Measurements from ENCODE around the gene RPS6KA4.
A peak's percentile ranks its signal among the peaks of the same experiment; 100 is the strongest.

The RPS6KA4 gene

DNA sequence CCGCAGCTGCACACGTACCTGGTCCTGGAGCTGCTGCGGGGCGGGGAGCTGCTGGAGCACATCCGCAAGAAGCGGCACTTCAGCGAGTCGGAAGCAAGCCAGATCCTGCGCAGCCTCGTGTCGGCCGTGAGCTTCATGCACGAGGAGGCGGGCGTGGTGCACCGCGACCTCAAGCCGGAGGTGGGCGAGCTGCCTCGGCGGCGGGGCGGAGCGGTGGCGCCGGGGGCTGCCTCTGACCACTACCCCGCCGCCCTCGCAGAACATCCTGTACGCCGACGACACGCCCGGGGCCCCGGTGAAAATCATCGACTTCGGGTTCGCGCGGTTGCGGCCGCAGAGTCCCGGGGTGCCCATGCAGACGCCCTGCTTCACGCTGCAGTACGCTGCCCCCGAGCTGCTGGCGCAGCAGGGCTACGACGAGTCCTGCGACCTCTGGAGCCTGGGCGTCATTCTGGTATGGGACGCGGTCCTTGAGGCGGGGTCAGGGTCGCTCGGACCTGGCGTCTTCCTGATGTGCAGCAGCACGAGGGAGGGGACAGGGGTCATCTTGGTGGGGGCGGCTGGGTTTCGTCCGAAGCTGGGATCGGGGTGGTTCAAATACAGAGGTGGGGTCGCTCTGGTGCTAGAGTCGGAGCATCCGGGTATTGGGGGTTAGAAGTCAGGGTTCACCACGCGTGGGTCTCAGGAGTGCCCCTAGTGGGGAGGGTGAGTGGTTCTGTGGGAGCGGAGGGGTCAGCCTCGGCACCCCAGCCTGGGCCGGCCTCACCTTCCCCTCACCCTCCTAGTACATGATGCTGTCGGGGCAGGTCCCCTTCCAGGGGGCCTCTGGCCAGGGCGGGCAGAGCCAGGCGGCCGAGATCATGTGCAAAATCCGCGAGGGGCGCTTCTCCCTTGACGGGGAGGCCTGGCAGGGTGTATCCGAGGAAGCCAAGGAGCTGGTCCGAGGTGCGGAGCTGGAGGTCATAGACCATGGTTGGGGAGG, 10.8 kb downstream of the RPS6KA4 start:
- DNase-seq, result no peak

DNA sequence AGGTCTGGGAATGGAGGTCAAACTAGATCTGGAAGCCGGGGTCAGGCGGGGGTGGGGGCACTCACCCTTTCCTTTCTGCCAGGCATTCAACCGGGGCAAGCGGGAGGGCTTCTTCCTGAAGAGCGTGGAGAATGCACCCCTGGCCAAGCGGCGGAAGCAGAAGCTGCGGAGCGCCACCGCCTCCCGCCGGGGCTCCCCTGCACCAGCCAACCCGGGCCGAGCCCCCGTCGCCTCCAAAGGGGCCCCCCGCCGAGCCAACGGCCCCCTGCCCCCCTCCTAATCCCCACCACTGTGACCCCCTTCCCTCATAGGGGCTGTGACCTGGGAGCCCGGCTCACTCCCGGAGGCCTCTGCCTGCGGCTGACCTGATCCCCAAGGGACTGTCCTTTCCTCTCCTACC, 12.2 kb downstream of the RPS6KA4 start:
- no peak for DNase-seq

DNA sequence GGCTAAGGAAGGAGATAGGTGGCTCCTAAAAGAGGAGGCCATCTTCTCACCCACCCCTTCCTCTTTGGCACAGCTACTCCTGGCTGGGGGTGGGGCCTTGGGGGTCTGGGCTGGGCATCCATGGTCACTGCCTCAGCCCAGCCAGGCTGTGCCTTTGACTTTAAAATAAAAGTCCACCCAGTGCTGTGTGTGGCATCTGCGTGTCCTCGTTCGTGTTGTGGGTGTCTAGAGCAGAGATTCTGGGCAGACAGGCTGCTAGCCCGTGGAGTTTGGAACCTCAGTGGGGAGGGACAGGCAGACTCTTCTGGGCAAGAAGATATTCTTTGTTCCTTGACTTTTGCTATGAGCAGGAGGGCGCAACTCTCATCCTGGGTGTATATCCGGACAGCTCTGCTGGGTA, 13.1 kb downstream of the RPS6KA4 start:
- no peak for DNase-seq

DNA sequence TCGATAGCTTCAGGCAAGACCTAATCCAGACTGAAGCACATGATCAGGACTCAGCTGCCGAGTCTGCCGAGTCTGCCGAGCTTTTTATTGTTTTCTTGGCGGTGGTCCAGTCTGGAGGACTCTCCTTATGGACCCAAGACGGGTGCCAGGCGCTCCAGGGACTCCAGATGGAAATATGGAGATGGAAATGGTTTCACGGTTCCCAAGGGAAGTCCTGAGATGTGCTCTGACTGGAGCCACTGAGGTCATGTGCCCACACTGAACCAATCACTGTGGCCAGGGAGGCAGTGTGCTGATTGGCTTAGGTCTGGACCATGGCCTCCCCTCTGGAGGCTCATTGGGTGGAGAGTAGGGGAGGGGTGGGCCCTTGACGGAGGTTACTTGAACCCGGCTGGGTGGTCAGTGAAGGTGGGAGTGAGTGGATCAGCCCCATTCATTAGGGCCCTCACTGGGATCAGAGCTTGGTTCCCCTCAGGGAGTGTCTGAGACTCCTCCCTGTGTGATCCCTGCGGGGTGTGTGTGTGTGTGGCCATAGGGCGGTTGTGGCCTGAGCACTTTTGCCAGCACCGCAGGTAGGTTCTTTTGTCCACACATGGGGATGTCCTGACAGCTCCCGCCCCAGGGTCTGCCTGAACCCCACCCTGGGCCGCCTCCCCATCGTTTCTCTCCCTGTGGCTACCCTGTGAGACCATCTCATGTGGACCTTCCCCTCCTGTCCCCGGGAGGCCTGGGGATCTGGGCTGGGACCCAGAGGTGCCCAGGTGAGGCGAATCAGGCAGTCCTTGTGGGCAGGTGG, 14.0 kb downstream of the RPS6KA4 start:
- DNase-seq, result peak; percentile 100

DNA sequence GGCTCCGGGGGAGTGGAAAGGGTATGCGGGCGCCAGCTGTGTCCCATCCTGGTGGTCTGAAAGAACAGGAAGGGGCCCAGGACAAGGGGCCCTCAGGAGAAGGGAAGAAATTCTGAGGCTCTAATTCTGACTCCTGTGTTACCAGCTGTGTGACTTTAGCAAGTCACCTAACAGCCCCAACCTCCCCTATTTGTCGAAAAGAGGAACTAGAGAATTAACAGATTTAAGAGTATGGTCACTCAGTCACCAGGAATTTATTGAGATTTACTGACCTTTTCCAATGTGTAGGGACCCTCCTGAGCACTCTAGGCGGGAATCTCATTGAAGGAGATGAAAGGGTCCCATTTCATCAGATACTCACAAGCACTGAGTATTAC, 14.6 kb downstream of the RPS6KA4 start:
- no peak for DNase-seq

DNA sequence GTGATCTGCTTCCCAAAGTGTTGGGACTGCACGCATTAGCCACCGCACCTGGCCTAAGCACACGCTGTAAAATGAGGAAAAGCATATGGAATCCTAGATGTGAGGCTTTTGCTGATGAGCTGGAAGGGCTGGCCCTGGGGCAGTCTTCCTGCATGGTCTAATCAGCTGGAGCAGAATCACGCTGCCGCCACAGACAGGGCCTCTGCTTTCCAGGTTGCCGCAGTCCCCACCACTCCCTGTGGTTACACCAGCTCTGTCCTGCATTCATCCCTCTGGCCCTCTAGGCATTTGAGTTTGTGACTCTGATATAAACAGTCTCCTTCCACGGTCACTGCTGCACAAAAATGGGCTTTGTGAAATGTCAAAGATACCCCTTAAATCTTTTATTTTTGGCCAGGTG, 17.1 kb downstream of the RPS6KA4 start:
- no peak for DNase-seq

DNA sequence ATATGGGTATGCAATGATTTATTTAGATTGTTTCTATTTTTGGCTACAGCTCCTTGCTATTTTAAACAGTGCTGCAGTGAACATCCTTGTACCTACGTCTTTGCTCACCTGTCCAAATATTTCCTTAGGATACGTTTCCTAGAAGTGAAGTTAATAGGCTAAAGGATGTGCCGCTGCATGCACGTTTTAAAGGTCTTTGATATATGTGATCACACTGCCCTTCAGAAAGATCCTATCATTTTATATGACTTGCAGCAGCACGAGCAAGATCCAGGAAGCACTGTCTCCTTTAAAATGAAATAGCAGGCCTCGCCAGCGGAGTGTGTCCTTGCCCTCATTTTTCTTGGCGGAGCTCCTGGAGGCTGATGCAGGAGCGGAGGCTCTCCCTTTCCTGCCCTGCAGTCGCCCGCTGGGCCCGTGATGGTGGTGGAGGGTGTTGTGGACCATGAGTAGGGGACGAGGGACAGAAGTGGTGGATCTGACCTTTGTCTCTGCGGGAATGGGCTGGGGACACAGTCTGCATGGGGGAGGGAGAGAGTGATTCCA, 19.4 kb downstream of the RPS6KA4 start:
- DNase-seq, result peak; percentile 51

DNA sequence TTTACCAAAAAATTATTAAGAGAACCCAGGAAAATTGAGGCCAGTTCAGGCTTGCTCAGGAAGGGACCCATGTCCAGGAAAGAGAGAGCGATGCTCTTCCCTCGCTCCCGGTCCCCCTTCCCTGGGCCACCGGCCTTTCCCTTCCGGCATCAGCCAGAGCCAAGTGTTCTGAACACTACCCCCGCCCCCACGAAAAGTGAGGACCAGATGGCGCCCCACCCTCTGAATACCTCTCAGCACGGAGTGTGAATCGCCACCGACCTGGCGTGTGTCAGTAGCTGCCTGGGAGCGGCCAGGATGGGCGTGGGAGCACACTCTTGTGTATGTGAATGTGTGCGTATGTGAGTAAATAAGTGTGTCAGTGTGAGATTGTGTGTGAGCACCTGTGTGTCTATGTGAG, 20.2 kb downstream of the RPS6KA4 start:
- no peak for DNase-seq

DNA sequence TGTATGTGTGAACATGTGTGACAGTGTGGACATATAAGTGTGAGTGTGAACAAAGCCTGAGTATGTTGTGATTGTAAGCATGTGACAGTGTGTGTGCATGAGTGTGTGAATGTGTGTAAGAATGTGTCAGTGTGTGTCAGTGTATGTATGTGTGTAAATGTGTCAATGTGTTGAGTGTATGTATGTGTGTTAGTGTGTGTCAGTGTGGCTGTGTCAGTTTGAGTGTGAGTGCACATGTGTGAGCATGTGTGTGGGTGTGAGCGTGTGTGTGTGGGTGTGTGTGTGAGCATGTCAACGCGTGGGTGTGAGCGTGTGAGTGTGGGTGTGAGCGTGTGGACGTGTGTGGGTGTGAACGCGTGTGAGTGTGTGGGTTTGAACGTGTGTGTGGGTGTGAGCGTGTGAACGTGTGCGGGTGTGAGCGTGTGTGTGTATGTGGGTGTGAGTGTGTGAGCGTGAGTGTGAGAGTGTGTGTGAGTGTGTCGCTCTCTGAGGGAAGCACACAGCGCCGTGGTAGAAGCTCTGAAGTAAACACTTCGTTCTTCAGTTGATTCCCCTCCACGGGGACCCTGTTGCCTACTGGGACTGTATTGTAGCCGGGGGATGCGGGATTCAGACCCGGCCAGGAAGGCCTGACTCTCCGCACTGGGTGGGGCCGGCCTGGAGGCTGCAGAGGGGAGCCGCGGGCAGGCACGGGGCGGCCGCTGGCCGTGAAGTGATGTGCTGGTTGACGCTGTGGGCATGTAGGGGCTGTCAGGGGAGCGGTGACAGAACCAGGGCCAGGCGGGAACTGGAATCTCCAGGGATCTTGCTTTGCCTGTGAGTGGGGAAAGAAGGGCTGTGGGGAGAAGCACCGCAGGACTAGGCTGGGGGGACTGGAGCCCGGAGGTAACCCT, 21.1 kb downstream of the RPS6KA4 start:
- no peak for DNase-seq

DNA sequence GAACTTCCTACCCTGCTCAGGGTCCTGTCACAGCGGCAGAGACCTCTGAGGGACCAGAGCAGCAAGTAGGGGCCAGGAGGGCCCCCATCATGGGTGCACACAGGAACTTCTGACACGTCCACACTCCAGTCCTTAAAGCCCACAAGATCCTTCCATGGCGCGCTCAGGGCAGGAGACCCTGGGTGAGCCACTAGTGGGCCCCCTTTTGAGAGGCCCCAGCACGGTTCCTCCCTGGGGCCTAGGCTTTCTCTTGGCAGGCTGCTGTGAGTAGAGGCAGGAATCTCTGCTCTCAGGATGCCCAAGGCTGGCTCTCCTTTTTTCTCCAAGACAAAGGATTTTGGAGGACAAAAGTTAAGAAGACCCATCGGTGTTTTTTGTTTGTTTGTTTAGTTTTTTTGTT, 22.4 kb downstream of the RPS6KA4 start:
- DNase-seq, result no peak

DNA sequence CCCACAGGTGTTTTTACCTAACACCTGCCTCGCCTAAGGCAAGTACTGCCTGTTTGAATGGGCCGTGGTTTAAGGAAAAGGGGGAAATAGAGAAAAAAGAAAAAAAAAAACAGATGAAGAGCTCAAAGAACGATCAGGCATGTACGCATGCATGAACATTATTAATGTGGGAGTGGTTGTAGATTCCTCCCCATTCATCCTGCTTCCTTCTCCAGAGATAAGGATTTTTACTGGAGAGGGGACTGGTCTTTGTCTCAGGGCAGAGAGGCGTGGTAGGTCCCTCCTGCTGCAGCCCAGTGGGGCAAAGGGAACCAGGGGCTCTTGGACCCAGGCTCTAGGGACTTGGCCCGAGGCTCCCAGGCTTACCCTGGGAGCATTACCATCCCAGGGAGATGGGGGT, 23.1 kb downstream of the RPS6KA4 start:
- no peak for DNase-seq

DNA sequence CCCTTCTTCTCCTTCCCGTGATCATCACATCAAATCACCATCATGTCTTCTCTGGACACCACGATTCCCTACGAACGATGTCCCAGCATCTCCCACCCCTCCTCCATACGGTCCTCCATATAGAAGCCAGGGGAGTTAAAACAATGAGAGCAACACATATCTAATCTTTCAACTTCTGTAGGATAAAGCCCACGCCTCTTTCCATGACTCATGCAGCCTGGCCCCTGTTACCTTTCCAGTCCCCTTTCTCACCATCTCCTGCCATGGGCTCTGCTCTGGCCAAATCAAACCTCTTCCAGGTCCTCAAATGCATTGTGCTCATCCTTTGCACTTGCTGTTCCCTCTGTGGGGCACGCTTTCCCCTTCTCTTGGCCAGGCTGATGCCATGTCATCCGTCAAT, 23.6 kb downstream of the RPS6KA4 start:
- DNase-seq, result no peak

DNA sequence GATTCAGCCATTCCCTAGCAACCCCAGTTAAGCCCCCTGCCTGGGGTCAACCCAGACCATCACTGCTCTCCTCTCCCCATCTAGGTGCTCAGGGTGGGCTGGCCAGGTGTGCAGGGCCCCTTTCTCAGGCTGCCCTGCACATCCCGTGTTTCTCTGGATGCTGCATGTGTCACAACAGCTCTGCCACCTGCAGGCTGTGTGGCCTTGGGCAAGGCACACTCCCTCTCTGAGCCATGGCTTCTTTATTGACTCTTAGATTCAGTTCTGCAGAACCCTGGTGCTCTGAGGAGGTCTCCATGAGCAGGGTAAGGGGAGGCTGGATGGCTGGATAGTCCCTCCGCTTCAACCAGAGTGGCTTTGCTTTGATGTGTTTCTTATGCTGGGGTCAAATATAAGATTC, 24.6 kb downstream of the RPS6KA4 start:
- DNase-seq, result no peak

DNA sequence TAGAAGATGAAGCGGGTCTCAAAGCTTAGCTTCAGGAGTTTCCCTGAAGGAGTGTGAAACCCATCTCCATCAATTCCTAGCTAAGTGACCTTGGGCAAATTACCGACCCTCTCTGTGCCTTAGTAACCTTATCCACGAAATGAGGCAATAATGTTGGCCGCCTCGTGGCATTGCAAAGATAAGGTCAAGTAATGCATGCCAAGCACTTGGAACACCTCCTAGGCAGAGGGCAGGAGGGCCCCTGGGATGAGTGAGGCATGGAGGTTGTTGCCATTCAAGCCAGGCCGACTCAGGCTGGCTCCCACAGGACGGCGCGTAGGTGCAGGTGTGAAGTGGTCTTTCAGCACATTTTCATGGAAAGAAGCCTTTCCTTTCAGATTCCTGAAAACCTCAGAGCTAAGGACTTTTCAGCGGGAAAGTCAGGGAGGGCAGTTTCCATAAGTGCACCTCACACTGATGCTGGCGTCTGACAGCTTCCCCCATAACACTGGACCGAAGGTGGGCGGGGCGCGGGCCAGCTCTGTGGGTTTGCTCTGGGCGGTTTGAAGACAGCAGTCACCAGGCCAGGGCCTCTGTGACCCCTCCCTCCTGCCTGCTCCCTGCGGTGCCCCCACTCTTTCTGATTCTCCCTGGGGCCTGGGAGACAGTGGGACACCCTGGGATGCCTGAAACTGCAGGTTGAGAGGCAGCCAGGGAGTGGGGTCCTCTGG, 25.2 kb downstream of the RPS6KA4 start:
- no peak for DNase-seq

DNA sequence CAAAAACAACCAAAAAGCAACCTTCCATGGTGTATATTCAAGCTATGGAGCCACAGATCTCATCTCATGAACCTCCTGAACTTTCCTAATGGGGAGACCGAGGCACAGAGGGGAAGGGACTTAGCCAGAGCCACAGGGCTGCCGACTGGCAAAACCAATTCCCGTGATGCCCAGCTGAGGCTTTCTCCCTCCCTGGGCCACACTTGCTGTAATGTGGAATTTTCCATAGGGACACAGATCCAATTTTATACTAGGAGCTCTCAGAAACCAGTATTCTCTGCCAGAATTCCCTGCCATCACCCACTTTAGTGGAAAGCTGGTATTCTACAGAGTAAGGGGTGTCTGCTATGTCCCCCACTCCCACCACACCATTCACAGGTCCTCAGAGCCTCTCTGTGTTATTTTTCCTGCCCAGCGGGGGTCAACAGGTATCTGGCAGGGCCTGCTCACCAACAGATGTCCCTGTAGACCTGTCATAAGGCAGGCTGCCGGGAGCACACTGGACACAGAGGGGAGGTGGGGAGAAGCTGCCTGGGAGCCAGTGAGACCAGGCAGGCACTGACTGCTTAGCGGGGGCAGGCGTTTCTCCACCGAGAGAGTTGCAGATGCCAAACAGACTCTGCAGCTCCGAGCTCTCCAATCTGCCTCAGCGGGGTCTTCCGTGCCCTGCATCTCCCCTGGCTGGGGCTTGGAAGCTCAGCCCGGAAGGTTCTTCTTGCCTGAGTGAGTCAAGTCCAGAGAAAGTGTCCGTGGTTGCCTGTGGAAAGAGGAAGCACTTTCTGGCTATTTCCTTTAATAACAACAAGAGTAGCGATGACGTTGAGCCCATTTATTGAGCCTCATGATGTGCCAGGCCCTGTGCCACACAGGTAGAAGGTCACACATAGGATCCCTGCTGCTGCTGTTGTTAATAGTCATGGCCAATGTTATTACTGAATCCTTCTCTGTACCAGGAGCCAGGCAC, 26.3 kb downstream of the RPS6KA4 start:
- peak; percentile 49 for DNase-seq

DNA sequence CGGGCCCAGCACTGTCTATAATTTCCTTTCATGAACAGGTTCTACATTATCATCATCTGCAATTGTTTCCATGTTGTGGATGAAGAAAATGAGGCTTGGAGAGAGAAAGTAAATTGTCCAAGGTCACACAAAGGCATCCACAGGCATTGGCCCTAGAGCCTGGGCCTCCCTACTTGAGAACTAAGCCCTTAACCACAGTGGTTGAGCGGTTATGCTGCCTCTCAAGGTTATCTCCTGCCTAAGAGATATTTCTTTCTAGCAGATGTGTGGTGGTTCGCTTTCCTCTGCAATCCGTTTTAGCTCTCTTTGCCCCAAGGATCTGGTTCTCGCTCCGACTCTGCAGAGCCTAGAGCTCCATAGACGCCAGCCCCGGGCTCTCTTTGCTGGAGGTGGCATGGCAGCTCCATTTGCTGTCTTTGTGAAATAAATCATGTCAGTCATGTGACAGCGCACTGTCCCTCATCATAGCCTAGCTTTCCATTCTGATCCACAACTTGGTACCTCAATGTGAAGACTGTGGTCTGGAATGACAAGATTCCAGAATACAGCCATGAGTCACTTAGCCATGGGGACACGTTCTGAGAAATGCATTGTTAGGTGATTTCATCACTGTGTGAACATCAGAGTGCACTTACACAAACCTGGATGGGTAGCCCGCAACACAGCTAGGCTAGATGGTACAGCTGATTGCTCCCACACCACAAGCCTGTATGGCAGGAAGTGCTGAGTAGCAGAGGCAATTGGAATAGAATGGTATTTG, 27.2 kb downstream of the RPS6KA4 start:
- DNase-seq, result no peak

DNA sequence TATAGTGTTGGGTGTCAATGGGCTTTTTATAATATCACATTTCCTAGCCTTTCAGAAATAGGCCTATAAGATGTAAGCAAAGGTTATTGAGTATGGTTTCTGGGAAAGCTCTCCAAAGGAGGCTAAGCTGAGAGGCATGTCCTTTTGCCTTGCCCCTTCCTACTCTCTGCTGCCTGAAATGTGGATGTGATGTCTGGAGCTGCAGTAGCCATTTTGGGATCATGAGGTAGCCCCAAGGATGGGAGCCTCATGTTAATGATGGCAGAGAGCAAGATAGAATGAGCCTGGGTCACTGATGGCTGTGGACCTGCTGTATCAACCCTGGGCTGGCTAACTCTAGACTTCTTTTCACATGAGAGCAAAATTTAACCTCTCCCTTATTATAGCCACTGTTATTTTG, 29.0 kb downstream of the RPS6KA4 start:
- no peak for DNase-seq

DNA sequence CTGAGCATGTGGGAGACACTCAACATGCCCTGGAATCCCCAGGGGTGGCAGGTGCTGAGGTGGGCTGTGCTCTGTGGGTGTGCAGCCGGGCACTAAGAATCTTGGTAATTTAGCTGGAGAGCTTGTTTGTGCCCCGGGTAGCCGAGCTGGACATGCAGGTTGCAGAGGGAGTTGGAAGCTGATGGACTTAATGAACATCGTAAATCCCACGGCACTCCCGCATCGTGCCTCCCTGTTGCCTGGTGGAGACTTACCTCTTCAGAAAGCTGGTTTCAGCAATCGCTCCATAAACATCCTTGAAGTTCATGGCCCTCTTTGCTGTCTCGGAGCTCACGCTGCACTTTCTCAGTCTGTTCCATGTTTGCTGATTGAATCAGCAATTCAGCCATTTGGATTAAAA, 29.9 kb downstream of the RPS6KA4 start:
- no peak for DNase-seq

DNA sequence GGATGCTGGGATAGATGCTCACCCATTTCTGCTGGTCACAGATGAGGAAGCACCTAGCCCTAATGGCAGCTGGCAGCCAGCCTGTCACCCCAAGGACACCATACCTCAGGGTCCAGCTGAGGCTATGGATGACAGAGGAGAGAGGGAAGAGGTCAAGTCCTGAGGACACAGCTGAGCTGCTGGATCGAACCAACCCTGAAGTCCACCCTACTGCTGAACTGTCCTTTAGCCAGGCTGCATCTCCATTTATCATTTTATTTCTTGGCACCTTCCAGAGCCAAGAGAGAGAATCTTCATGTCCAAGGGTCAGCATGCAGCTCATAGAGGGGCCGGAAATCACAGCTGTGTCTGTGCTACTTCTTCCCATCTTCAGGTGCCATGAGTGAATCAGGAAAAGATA, 30.9 kb downstream of the RPS6KA4 start:
- DNase-seq, result no peak

DNA sequence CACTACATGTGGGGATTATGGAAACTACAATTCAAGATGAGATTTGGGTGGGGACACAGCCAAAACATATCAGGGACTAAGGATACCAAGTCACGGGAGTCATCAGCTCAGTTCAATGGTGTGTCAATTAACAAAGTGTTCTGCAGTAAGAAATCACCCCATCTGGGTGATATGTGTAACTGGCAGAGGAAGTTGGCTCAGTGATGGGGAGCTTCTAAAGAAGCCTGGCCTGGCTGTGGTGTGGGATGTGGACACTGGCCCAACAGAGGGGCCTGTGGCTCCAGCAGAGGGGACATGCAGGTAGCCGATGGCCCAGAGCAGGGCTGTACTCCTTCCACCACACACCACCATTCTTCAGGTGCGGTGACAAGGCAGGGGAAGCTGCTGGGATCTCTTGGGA, 31.6 kb downstream of the RPS6KA4 start:
- DNase-seq, result no peak
